ENCODE data around the gene MRPL37.

GRCh38 chr1:54180701-54181360 lies 19.1 kb upstream of the MRPL37 start:
- TF ChIP-seq CTCF (IDR thresholded peaks at IDR 0.05 in 4 of 5, conservative IDR thresholded peaks at IDR 0.05 in 1 of 5) (no peak), POLR2A (IDR thresholded peaks at IDR 0.05) (no peak)

Measured in gastrocnemius medialis (tissue), 4 donors.